ENCODE measurements around the gene MED13L. TPM values are rescaled to one million over a fixed set of nuclear protein-coding genes. Genes with fewer than 3 reads are reported as not detected.

The MED13L gene
- total RNA-seq, 1 donor from 2014 or later: 169 TPM

DNA sequence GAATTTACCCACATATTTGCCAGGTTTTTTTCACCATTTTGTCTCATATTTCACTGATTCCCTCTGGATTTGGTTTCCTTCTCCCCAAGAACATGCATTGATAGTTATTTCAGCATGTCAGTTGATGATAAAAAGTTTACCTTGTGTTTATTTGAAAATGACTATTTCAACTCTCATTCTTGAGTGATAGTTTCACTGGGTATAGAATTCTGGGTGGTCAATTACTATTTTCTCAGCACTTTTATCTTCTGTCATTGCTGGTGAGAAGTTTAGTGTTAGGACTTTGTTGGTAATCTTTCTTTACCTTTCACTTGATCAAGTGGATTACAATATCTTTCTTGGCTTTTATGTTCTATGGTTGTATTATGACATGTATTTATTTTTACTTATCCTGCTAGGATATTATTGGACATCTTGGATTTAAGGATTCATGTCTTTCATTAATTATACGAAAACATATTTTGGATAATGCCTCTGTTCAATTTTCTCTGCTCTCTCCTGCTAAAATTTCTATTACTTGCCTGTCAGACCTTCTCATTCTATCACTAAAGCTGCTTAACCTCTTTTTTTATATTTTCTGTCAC is 338.6 kb downstream of the MED13L start:
- DNase-seq: no peak

- DNase-seq: no peak
These were observed 340.2 kb downstream of the MED13L start for GRCh38 chr12:115936997-115937916.

GRCh38 chr12:115934877-115935276 is 342.6 kb downstream of the MED13L start:
- DNase-seq: no peak

GRCh38 chr12:115934046-115934445 is 343.4 kb downstream of the MED13L start:
- DNase-seq: no peak

DNA sequence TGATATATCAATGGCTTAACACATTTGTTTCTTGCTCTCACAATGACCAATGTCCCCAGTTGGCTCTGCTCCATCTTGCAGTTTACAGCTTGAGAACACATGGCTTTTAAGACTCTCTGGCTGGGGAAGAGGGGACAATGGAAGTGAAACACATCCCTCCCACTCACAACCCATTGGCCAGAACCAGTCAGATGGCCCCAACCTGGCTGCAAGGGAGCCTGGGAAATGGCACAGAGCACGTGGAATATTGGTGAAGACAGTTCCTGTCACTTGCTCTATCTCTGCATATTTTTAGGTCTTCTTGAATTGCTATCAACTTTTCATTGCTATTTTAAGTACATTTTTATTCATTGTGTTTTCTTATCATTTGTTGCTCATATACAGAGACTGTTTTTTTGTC is 345.4 kb downstream of the MED13L start:
- DNase-seq: no peak

- DNase-seq: no peak
These were observed 347.2 kb downstream of the MED13L start for GRCh38 chr12:115930336-115930735.

DNA sequence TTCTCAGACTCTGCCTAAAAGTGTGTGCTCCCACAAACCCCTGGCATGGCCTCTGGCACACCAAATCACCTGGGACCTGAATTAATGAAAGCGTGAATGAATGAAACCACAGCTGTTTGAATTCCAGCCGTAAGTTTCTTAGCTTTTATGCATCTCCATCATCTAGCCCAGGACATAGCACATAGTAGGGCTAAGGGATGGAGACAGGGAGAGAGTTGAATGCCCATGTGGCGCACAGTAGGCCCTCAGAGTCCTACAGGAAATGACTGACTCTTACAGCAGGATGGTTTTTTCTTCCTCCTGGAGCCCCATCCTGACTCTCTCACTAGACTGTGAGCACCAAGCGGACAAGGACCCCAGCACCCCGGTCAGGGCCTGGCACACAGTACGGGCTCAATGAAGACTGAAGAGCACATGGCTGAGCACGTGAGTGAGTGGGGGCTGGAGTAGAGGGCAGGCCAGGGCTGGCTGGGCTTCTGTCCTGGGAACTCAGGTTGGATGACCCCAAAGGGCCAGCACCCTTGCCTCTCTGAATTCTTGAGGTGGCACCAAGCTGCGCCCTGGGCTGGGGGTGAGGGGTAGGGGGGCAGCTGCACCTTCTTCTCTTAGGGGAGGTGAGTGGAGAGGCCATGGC is 351.3 kb downstream of the MED13L start:
- no peak for DNase-seq

DNA sequence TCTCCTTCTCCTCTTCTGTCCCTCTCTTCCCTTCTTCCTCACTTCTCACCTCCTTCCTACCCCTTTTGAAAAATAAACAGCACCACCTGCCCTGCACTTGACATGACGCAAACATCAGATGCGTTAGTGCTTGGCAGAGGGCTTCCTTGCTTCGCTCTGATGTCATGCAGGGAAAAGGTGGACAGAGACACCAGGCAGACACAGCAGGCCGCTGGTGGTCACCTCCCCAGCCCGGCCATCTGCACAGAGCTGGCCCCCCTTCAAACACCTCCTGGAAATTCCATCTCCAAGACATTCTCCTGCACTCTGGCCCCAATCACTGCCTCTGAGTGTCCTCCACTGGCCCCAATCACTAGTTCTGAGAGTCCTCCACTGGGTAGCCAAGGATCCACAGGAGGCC is 353.6 kb downstream of the MED13L start:
- no peak for DNase-seq

DNA sequence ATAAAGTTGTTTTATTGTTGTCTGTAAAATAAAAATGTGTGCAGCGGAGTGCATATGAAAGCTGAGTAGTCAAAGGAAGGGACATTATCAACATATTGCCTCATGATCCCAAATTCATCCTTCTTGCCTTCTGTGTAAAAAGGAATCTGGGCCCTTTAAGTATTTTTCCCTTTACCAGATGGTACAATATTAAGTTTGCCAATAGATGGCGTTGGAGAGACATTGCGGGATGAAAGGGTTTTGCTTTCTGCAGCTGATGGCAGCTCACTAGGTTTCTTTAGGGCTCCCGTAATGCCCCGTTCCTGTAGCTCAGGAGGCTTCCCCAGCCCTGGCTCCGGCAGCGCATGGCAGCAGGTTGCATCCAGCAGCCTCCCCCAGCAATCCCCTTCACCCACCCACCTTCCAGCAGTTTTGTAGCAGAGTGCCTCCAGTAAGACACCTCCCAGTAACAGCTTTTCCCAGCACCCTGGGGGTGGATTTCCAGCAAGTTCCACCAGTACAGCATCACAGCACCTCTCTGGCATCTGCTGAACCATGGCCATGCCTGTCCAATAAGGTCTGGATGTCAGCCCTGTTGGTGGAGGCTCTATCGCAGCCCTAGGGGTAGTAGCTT is 354.4 kb downstream of the MED13L start:
- no peak for DNase-seq

- no peak for DNase-seq
These were observed 356.9 kb downstream of the MED13L start for GRCh38 chr12:115920395-115921183.

DNA sequence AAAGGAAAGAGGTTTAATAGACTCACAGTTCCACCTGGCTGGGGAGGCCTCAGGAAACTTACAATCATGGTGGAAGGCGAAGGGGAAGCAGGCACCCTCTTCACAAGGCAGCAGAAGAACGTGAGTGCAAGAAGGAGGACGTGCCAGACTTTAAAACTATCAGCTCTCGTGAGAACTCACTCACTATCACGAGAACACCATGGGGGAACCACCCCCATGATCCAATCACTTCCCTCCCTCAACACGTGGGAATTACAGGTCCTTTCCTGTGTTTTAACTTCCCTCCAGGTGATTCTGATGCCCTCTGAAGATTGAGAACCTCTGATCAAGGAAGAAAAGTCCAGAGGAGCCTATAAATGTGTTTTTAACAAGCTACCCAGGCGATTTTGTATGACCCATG is 358.7 kb downstream of the MED13L start:
- DNase-seq: no peak

DNA sequence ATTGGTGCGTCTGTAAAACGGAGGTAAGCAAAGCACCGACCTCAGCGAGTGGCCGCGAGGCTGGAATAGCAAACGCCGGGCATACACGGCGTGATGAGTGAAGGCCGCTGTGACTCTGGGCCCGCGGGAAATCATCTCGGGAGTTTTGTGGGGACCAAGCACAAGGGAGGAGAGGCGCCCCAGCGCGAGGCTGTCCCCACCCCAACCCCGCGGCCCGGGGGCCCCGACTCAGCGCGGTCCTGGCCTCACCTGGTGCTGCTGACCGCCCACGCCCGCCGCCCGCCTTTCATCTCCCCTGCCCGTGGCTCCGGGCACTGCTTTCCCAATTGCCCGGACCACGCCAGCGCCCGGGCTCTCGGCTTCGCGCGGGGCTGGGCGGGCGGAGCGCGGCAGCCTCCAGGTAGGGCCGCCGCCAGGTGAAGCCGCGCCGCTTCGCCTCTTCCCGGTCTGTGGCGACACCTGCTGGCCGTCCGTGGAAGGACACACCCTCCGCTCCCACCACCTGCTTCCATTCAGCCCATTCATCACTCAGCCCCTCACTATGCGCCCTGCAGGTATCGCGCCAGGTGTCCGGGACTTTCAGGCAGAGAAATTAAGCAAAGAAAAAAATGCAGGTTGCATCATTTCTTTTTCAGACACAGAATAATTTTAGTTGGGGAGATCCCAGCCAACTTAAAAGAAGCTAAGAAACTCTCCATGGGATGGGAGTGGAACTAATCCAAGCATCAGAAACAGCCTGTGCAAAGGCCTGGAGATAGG is 360.4 kb downstream of the MED13L start:
- peak; percentile 72 for DNase-seq

- no peak for DNase-seq
These were observed 363.4 kb downstream of the MED13L start for GRCh38 chr12:115914122-115914521.

DNA sequence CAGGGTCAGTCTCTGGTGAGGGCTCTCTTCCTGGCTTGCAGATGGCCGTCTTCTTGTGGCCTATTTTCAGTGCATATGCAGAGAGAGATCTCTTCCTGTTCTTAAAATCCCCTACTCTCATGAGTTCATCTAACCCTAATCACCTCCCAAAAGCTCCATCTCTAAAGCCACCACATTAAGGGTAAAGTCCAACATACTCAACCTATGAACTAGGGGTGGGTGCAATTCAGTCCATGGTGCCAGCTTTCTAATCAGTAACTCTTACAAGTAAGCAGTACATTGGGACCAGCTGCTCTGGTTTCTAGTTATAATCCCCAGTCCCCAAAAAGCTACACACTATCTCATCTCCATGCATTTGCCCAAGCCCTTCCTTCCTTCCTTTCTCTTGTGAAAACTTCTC is 365.1 kb downstream of the MED13L start:
- DNase-seq: no peak

DNA sequence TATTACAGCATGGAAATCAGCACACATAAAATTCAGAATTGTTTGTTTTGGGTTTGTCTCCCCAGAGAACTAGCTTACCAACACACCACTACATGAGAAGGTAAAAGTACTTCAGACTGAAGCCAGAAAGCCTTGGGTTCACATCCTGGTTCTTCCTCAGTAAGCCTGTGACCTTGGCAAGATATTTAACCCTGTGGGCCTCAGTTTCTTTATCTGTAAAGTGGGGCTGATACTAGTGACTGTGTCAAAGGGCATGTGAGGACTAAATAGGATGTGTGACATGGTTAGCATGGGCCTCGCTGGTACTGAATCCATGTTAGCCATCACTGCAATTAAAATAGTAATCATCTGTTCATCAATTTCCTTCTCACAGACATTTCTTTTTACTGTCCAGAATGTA is 366.1 kb downstream of the MED13L start:
- no peak for DNase-seq

DNA sequence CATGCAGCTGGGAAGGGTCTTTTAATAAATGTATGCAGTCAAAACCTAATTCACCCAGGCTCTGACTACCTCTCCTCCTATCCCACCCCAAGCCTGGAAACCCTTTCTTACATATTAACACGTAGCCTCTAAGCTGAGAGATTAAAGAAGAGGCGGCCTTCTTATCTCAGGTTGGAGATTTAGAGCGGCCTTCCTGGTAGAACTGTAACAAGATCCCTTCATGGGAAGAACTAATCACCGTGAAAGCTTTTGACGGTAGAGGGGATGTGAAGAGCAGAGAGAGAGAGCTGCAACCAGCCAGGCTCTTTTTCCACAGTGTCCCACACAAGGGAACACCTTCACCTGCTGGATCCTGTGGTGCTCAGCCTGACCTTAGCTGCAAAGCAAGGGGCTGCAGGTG is 367.4 kb downstream of the MED13L start:
- no peak for DNase-seq

Small RNAs within 50 kb of the gene (small RNA-seq; reads per million reads assigned to genes)
- gene MIR620 (ENCODE audit: low replicate concordance) (not detected), gene RNU6-1188P (ENCODE audit: low replicate concordance) (not detected), gene SNRPGP18 (ENCODE audit: low replicate concordance) (not detected)

Measured in tongue (tissue), 3 donors.